HEK293 (cell line): ENCODE measurements around the gene NIT1.

ENCODE experiments used
- GLIS1 ChIP-seq: fragments of 450-650 bp; formaldehyde crosslinking; IDR thresholded peaks from 2 replicates; pipeline ENCODE4 v1.5.1; 2016; ENCODE audit warnings: missing biosample characterization, missing genetic modification characterization
- HIC1 ChIP-seq: fragments of 450-650 bp; formaldehyde crosslinking; IDR thresholded peaks from 2 replicates; pipeline ENCODE4 v1.5.1; 2016; ENCODE audit warnings: missing biosample characterization, missing genetic modification characterization
- MEIS1 ChIP-seq: sonication (generic); formaldehyde crosslinking; IDR thresholded peaks from 2 replicates; pipeline ENCODE4 v1.8.1; 2022; ENCODE audit warnings: missing genetic modification reagents, mild to moderate bottlenecking, borderline replicate concordance
- PRDM1 ChIP-seq: fragments of 450-650 bp; formaldehyde crosslinking; IDR thresholded peaks from 2 replicates; pipeline ENCODE4; 2016; ENCODE audit warnings: missing biosample characterization, missing genetic modification characterization
- SALL2 ChIP-seq: fragments of 450-650 bp; formaldehyde crosslinking; IDR thresholded peaks from 2 replicates; pipeline ENCODE4 v1.5.0; 2017; ENCODE audit warnings: missing biosample characterization, mild to moderate bottlenecking, missing genetic modification characterization, borderline replicate concordance
- ZBTB10 ChIP-seq: fragments of 450-650 bp; formaldehyde crosslinking; IDR thresholded peaks from 2 replicates; pipeline ENCODE4 v1.5.1; 2016; ENCODE audit warnings: missing biosample characterization, missing genetic modification characterization
- ZBTB44 ChIP-seq: fragments of 450-650 bp; IDR thresholded peaks from 2 replicates; pipeline ENCODE4 v1.5.1; 2018; ENCODE audit warnings: missing biosample characterization, mild to moderate bottlenecking, missing genetic modification characterization
- ZBTB49 ChIP-seq: fragments of 450-650 bp; formaldehyde crosslinking; IDR thresholded peaks from 2 replicates; pipeline ENCODE4 v1.5.1; 2016; ENCODE audit warnings: missing biosample characterization, missing genetic modification characterization, low read depth
- ZFP41 ChIP-seq: fragments of 450-650 bp; formaldehyde crosslinking; IDR thresholded peaks from 2 replicates; pipeline ENCODE4 v1.5.1; 2016; ENCODE audit warnings: missing biosample characterization, missing genetic modification characterization, borderline replicate concordance
- ZNF132 ChIP-seq: fragments of 450-650 bp; formaldehyde crosslinking; IDR thresholded peaks from 2 replicates; pipeline ENCODE4 v1.5.1; 2017; ENCODE audit warnings: missing biosample characterization, missing genetic modification characterization, borderline replicate concordance
- ZNF18 ChIP-seq: fragments of 450-650 bp; formaldehyde crosslinking; IDR thresholded peaks from 2 replicates; pipeline ENCODE4 v1.5.1; 2016; ENCODE audit warnings: missing biosample characterization, missing genetic modification characterization
- ZNF324 ChIP-seq: fragments of 450-650 bp; formaldehyde crosslinking; IDR thresholded peaks from 2 replicates; pipeline ENCODE4 v1.5.1; 2016; ENCODE audit warnings: missing biosample characterization, missing genetic modification characterization
- ZNF350 ChIP-seq: fragments of 450-650 bp; formaldehyde crosslinking; IDR thresholded peaks from 2 replicates; pipeline ENCODE4 v1.5.0; 2017; ENCODE audit warnings: missing biosample characterization, mild to moderate bottlenecking, missing genetic modification characterization
- ZNF362 ChIP-seq: fragments of 450-650 bp; formaldehyde crosslinking; IDR thresholded peaks from 2 replicates; pipeline ENCODE4 v1.5.1; 2016; ENCODE audit warnings: missing biosample characterization, missing genetic modification characterization
- ZNF514 ChIP-seq: fragments of 450-650 bp; formaldehyde crosslinking; IDR thresholded peaks from 2 replicates; pipeline ENCODE4 v1.5.1; 2016; ENCODE audit warnings: missing biosample characterization, missing genetic modification characterization
- ZNF677 ChIP-seq: fragments of 450-650 bp; IDR thresholded peaks from 2 replicates; pipeline ENCODE4 v1.5.0; 2018; ENCODE audit warnings: missing biosample characterization, mild to moderate bottlenecking, missing genetic modification characterization, moderate library complexity
- ZNF692 ChIP-seq: fragments of 450-650 bp; formaldehyde crosslinking; IDR thresholded peaks from 2 replicates; pipeline ENCODE4 v1.5.1; 2016; ENCODE audit warnings: missing biosample characterization, missing genetic modification characterization
- ZNF785 ChIP-seq: fragments of 450-650 bp; formaldehyde crosslinking; IDR thresholded peaks from 2 replicates; pipeline ENCODE4 v1.5.1; 2016; ENCODE audit warnings: missing biosample characterization, missing genetic modification characterization
- ZSCAN18 ChIP-seq: fragments of 450-650 bp; formaldehyde crosslinking; IDR thresholded peaks from 2 replicates; pipeline ENCODE4 v1.5.1; 2016; ENCODE audit warnings: missing biosample characterization, missing genetic modification characterization
- ZSCAN30 ChIP-seq: fragments of 450-650 bp; IDR thresholded peaks from 2 replicates; pipeline ENCODE4 v1.5.1; 2018; ENCODE audit warnings: missing biosample characterization, mild to moderate bottlenecking, missing genetic modification characterization, moderate library complexity

The NIT1 gene

GRCh38 chr1:161074676-161075368, 43.1 kb upstream of the NIT1 start (continued):
- TF ChIP-seq ZNF514 (tag by site-specific recombination) (no peak), ZSCAN30 (tag by site-specific recombination) (no peak), ZSCAN18 (tag by site-specific recombination) (no peak), ZFP41 (tag by site-specific recombination) (no peak), ZNF692 (peak; percentile 58), ZNF18 (tag by site-specific recombination) (no peak), ZNF350 (tag by site-specific recombination) (no peak), HIC1 (no peak; the same call in 1 of the 2 replicates), GLIS1 (tag by site-specific recombination) (no peak), SALL2 (0 out of 2 replicates have a peak, but pooled peaks have one; percentile 64), ZNF324 (tag by site-specific recombination) (no peak), MEIS1 (CRISPR knock-in tag) (no peak), ZBTB44 (tag by site-specific recombination) (no peak), ZNF677 (tag by site-specific recombination) (no peak), ZBTB10 (no peak), ZNF362 (no peak), ZNF132 (tag by site-specific recombination) (no peak), ZNF785 (tag by site-specific recombination) (0 out of 2 replicates have a peak, but pooled peaks have one; percentile 23), PRDM1 (tag by site-specific recombination) (no peak), ZBTB49 (tag by site-specific recombination) (no peak)
